HFFc6 (cell line): ENCODE data around the gene FIS1. TPM values are rescaled to one million over a fixed set of nuclear protein-coding genes. Genes with fewer than 3 reads are reported as not detected.

ENCODE experiments used
- DNase-seq: peaks from one replicate; pipeline ENCODE4 v3.0.0-alpha.2; 2018
- H3K27ac Mint-ChIP-seq: 2 replicates; pipeline ENCODE4 v1.8.0; 2020; ENCODE audit warnings: mild to moderate bottlenecking, mixed read lengths
- H3K27me3 Mint-ChIP-seq: 2 replicates; pipeline ENCODE4 v1.8.0; 2021; ENCODE audit warnings: mild to moderate bottlenecking, moderate library complexity, mixed read lengths; ENCODE audit not compliant: insufficient read depth
- H3K36me3 Mint-ChIP-seq: 2 replicates; pipeline ENCODE4 v1.8.0; 2021; ENCODE audit warnings: low read depth, mixed read lengths
- H3K4me1 Mint-ChIP-seq: 2 replicates; pipeline ENCODE4 v1.8.0; 2020; ENCODE audit warnings: low read depth, mixed read lengths
- H3K4me3 Mint-ChIP-seq: 2 replicates; pipeline ENCODE4 v1.8.0; 2020; ENCODE audit warnings: mild to moderate bottlenecking, moderate library complexity, mixed read lengths
- H3K9me3 Mint-ChIP-seq: 2 replicates; pipeline ENCODE4 v1.8.0; 2020; ENCODE audit warnings: mild to moderate bottlenecking, mixed read lengths
- CTCF ChIP-seq: fragments of 200-600 bp; sonication (generic); IDR thresholded peaks from 2 replicates; pipeline ENCODE4 v1.5.0; 2021; ENCODE audit warnings: antibody characterized with exemption, mild to moderate bottlenecking
- total RNA-seq, 6 experiments: library from RNA; stranded (reverse); fragmentation: NEBNext Ultra II Directional; extraction: Animal tissue kit (Norgen Biotek cat#: 25700); gene quantifications; 2 replicates in 1 of 6; 3 replicates in 5 of 6; pipeline ENCODE4 v1.2.3, GENCODE V29; 2021

Gene FIS1
- total RNA-seq, 6 experiments from 2014 or later, result 160 to 220 (median 192) TPM

GRCh38 chr7:101231644-101232043, 13.2 kb downstream of the FIS1 start:
- DNase-seq, result peak; percentile 10
- peak overlapping the region; percentile 65 for H3K27ac Mint-ChIP-seq
- TF ChIP-seq CTCF, result no peak
- H3K4me1 Mint-ChIP-seq, result peaks cover 8% of the 10 kb centered on the region
- no peaks in the 10 kb centered on the region for H3K9me3 Mint-ChIP-seq
- 0 out of 2 replicates have a peak, but pooled peaks cover 3% of the 10 kb centered on the region for H3K36me3 Mint-ChIP-seq
- H3K4me3 Mint-ChIP-seq, result peak overlapping the region; percentile 32; the same call in 1 of the 2 replicates
- no peaks in the 10 kb centered on the region; the same call in none of the 2 replicates for H3K27me3 Mint-ChIP-seq

DNA sequence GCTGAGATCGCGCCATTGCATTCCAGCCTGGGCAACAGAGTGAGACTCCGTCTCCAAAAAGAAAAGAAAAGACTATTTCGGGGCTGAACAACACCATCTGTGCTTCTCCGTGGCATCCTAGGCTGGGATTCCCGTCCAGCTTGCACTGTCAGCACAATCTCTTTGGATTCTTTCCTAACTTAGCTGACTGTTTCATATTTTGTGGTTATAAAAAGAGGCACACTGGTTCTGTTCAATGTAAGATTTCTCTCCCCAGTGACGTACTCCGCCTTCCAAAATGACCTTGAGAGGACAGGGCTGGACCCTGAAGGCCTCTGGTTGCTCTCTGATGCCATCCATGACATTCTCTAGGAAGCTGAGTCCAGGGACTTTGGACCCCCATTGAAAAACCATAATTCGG, 18.2 kb downstream of the FIS1 start:
- Mint-ChIP-seq H3K9me3 (no peaks in the 10 kb centered on the region), H3K27me3 (peaks cover 3% of the 10 kb centered on the region), H3K4me3 (no peak overlapping the region), H3K27ac (no peak overlapping the region), H3K4me1 (peaks cover 4% of the 10 kb centered on the region), H3K36me3 (peaks cover 26% of the 10 kb centered on the region)
- DNase-seq, result no peak
- TF ChIP-seq CTCF, result no peak

DNA sequence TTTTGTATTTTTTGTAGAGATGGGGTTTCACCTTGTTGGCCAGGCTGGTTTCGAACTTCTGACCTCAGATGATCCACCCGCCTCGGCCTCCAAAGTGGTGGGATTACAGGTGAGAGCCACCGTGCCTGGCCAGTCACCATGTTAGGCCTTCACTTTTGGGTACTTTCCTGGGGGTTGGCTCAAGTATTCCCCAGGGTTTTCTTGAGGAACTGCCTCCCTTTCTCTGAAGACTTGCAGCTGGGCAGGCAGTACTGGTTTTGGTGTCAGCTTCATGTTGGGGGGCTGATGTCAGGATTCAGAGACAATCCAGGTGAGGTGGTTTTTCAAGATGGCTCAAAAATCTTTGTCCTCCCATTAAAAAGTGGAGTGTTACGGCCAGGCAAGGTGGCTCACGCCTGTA, 19.2 kb downstream of the FIS1 start:
- TF ChIP-seq CTCF, result no peak
- no peak for DNase-seq
- Mint-ChIP-seq H3K4me1 (no peaks in the 10 kb centered on the region; the same call in 1 of the 2 replicates), H3K27ac (no peak overlapping the region), H3K27me3 (peaks cover 3% of the 10 kb centered on the region), H3K4me3 (no peak overlapping the region), H3K36me3 (peaks cover 27% of the 10 kb centered on the region), H3K9me3 (no peaks in the 10 kb centered on the region)

DNA sequence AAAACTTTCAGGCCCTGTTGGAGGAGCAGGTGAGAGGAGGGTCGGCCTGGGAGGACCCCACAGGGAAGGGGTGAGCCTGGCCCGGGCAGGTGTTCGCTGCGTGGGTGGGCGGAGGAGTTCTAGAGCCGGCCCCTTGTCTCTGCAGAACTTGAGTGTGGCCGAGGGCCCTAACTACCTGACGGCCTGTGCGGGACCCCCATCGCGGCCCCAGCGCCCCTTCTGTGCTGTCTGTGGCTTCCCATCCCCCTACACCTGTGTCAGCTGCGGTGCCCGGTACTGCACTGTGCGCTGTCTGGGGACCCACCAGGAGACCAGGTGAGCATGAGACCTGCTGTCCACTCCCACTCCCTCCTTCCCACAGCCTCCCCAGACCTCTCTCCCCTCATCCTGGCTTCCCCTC, 21.4 kb downstream of the FIS1 start:
- Mint-ChIP-seq H3K9me3 (no peaks in the 10 kb centered on the region), H3K4me3 (no peak overlapping the region), H3K27ac (no peak overlapping the region), H3K27me3 (peaks cover 3% of the 10 kb centered on the region), H3K36me3 (peaks cover 27% of the 10 kb centered on the region), H3K4me1 (peaks cover 20% of the 10 kb centered on the region)
- no peak for DNase-seq
- TF ChIP-seq CTCF, result no peak

DNA sequence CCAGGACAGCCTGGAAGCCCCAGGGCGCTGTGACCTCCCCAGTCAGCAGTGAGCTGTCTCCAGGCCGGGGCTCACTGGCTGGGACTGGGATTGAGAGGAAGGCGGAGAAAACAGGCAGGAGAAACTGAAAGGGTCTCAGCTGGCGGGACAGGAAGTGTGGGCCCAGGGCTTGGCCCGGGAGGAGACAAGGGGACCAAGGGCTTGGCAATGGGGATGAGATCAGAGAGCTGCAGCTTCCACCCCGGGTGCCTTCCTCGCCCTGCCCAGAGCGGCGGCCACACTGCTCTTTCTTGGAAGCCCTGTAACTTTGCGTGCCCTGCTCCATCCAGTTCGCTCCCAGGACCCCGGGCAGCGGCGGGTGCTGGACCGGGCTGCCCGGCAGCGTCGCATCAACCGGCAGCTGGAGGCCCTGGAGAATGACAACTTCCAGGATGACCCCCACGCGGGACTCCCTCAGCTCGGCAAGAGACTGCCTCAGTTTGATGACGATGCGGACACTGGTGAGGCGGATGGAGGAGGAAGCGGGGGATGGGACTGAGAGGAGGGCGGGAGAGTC, 22.5 kb downstream of the FIS1 start:
- Mint-ChIP-seq H3K36me3 (peaks cover 27% of the 10 kb centered on the region), H3K27ac (no peak overlapping the region), H3K27me3 (peaks cover 3% of the 10 kb centered on the region), H3K4me3 (no peak overlapping the region), H3K4me1 (peaks cover 21% of the 10 kb centered on the region), H3K9me3 (no peaks in the 10 kb centered on the region)
- no peak for DNase-seq
- TF ChIP-seq CTCF, result no peak
